Neural progenitor cell (in vitro differentiated cells): Measurements from ENCODE around the gene GPR22. TPM values are rescaled to one million over a fixed set of nuclear protein-coding genes. Genes with fewer than 3 reads are reported as not detected.

Experiments used
- DNase-seq: peaks from one replicate; pipeline ENCODE4 v3.0.0-alpha.2; 2016; ENCODE audit warnings: low spot score
- H2AFZ ChIP-seq: fragments of 200-600 bp; sonication (generic); replicated peaks from 2 replicates; pipeline ENCODE4 v1.6.1; 2016; ENCODE audit warnings: antibody characterized with exemption
- H3F3A ChIP-seq: fragments of 200-600 bp; sonication (generic); 2 replicates; pipeline ENCODE4 v1.6.1; 2016; ENCODE audit warnings: antibody characterized with exemption, low read depth
- H3K27ac ChIP-seq: fragments of 200-600 bp; sonication (generic); 2 replicates; pipeline ENCODE4 v1.5.1; 2016; ENCODE audit warnings: mild to moderate bottlenecking
- H3K27me3 ChIP-seq: fragments of 200-600 bp; sonication (generic); 2 replicates; pipeline ENCODE4 v1.6.1; 2016; ENCODE audit warnings: mild to moderate bottlenecking, moderate library complexity
- H3K36me3 ChIP-seq: fragments of 200-600 bp; sonication (generic); 2 replicates; pipeline ENCODE4 v1.5.1; 2016
- H3K4me1 ChIP-seq: fragments of 200-600 bp; sonication (generic); 2 replicates; pipeline ENCODE4 v1.6.1; 2016; ENCODE audit warnings: mixed run types
- H3K4me2 ChIP-seq: fragments of 200-600 bp; sonication (generic); 2 replicates; pipeline ENCODE4 v1.6.1; 2016
- H3K4me3 ChIP-seq: fragments of 200-600 bp; sonication (generic); 2 replicates; pipeline ENCODE4 v1.5.1; 2016
- H3K79me2 ChIP-seq: fragments of 200-600 bp; sonication (generic); 2 replicates; pipeline ENCODE4 v1.6.1; 2016; ENCODE audit warnings: low read depth
- H3K9ac ChIP-seq: fragments of 200-600 bp; sonication (generic); 2 replicates; pipeline ENCODE4 v1.6.1; 2016
- H3K9me3 ChIP-seq: fragments of 200-600 bp; sonication (generic); 2 replicates; pipeline ENCODE4 v1.5.1; 2016; ENCODE audit warnings: low read depth
- H4K20me1 ChIP-seq: fragments of 200-600 bp; sonication (generic); 2 replicates; pipeline ENCODE4 v1.6.1; 2016; ENCODE audit warnings: low read depth
- H3K27ac Mint-ChIP-seq: 3 replicates; pipeline ENCODE4 v1.8.0; 2021; ENCODE audit warnings: mixed read lengths
- H3K27me3 Mint-ChIP-seq: 2 replicates; pipeline ENCODE4 v1.8.0; 2022; ENCODE audit warnings: low read depth, mild to moderate bottlenecking, inconsistent platforms, moderate library complexity, mixed read lengths; ENCODE audit not compliant: insufficient read depth
- H3K36me3 Mint-ChIP-seq: 3 replicates; pipeline ENCODE4 v1.8.0; 2021; ENCODE audit warnings: mixed read lengths
- H3K4me1 Mint-ChIP-seq: 3 replicates; pipeline ENCODE4 v1.8.0; 2021; ENCODE audit warnings: mixed read lengths
- H3K4me3 Mint-ChIP-seq: 3 replicates; pipeline ENCODE4 v1.8.0; 2021; ENCODE audit warnings: mild to moderate bottlenecking, moderate library complexity, mixed read lengths
- H3K9me3 Mint-ChIP-seq: 3 replicates; pipeline ENCODE4 v1.8.0; 2020; ENCODE audit warnings: mixed read lengths
- EZH2 ChIP-seq: fragments of 200-600 bp; sonication (generic); IDR thresholded peaks from 2 replicates; pipeline ENCODE4 v1.6.1; 2017; ENCODE audit warnings: antibody characterized with exemption, mild to moderate bottlenecking, moderate library complexity
- EZH2phosphoT487 ChIP-seq: fragments of 200-600 bp; sonication (generic); IDR thresholded peaks from 2 replicates; pipeline ENCODE4 v1.6.1; 2017; ENCODE audit warnings: antibody characterized with exemption
- total RNA-seq: library from RNA; depleted of rRNA; stranded (reverse); fragments of >200 nt; gene quantifications from 2 replicates; pipeline ENCODE4 v1.2.3, GENCODE V29; 2015; ENCODE audit warnings: low replicate concordance
- TF ChIP-seq, protein P1 (sequence below): fragments of 200-600 bp; sonication (generic); IDR thresholded peaks from 2 replicates; pipeline ENCODE4 v1.5.1; 2017; ENCODE audit warnings: antibody characterized with exemption, mild to moderate bottlenecking

Gene GPR22
- total RNA-seq, 1 donor from 2014 or later = not detected

DNA sequence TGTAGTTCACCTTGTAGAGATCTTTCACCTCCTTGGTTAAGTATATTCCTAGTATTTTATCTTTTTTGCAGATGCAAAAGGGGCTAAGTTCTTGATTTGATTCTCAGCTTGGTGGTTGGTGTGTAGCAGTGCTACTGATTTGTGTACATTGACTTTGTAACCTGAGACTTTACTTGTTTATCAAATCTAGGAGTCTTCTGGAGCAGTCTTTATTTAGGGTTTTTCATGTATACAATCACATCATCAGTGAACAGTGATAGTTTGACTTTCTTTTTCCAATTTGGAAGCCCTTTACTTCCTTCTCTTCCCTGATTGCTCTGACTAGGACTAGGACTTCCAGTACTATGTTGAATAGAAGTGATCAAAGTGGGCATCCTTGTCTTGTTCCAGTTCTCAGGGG, 33.8 kb downstream of the GPR22 start:
- no peak overlapping the region for H2AFZ ChIP-seq
- H3K4me3 ChIP-seq = no peak overlapping the region
- no peaks in the 10 kb centered on the region for H3K36me3 ChIP-seq
- no peaks in the 10 kb centered on the region for H3K4me1 ChIP-seq
- no peaks in the 10 kb centered on the region for H4K20me1 ChIP-seq
- H3K27me3 ChIP-seq = no peaks in the 10 kb centered on the region
- no peaks in the 10 kb centered on the region for H3K79me2 ChIP-seq
- no peak overlapping the region for H3K27ac ChIP-seq
- no peak overlapping the region for H3K27ac Mint-ChIP-seq
- no peak for DNase-seq
- no peak overlapping the region for H3K4me3 Mint-ChIP-seq
- H3K9me3 Mint-ChIP-seq = peaks cover 9% of the 10 kb centered on the region
- no peak overlapping the region for H3K4me2 ChIP-seq
- no peaks in the 10 kb centered on the region for H3K27me3 Mint-ChIP-seq
- H3K9me3 ChIP-seq = no peaks in the 10 kb centered on the region
- H3F3A ChIP-seq = no peaks in the 10 kb centered on the region
- TF ChIP-seq EZH2 (no peak), EZH2phosphoT487 (no peak)
- TF ChIP-seq, protein P1, sequence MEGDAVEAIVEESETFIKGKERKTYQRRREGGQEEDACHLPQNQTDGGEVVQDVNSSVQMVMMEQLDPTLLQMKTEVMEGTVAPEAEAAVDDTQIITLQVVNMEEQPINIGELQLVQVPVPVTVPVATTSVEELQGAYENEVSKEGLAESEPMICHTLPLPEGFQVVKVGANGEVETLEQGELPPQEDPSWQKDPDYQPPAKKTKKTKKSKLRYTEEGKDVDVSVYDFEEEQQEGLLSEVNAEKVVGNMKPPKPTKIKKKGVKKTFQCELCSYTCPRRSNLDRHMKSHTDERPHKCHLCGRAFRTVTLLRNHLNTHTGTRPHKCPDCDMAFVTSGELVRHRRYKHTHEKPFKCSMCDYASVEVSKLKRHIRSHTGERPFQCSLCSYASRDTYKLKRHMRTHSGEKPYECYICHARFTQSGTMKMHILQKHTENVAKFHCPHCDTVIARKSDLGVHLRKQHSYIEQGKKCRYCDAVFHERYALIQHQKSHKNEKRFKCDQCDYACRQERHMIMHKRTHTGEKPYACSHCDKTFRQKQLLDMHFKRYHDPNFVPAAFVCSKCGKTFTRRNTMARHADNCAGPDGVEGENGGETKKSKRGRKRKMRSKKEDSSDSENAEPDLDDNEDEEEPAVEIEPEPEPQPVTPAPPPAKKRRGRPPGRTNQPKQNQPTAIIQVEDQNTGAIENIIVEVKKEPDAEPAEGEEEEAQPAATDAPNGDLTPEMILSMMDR = no peak
- H3K9ac ChIP-seq = no peak overlapping the region
- H3K36me3 Mint-ChIP-seq = peaks cover 13% of the 10 kb centered on the region
- H3K4me1 Mint-ChIP-seq = peaks cover 2% of the 10 kb centered on the region

DNA sequence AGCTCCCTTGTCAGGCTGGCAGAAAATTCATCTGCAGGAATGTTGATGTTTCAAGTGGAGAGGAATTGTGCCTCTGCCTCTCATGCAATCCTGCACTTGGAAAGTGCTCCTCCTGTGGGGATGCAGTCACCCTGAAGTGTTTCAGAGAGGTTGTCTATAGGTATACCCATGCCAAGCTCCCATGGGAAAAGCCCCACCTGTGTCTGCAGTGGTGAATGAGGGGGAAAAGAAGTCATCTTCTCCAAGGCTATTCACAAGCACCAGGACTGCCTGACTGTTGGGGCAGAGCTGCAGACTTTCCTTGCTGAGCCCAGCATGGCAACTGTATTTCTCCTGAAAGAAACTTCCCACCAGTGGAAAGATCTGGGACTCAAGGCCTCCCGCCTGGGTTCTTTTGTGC, 35.5 kb downstream of the GPR22 start:
- H3K79me2 ChIP-seq = no peaks in the 10 kb centered on the region
- H3F3A ChIP-seq = no peaks in the 10 kb centered on the region
- no peaks in the 10 kb centered on the region for H3K27me3 Mint-ChIP-seq
- H2AFZ ChIP-seq = no peak overlapping the region
- no peaks in the 10 kb centered on the region for H3K27me3 ChIP-seq
- H3K27ac Mint-ChIP-seq = no peak overlapping the region
- H3K36me3 ChIP-seq = no peaks in the 10 kb centered on the region
- no peak overlapping the region for H3K4me3 Mint-ChIP-seq
- no peaks in the 10 kb centered on the region for H3K9me3 ChIP-seq
- no peak overlapping the region for H3K27ac ChIP-seq
- H3K36me3 Mint-ChIP-seq = peaks cover 12% of the 10 kb centered on the region
- H3K4me3 ChIP-seq = no peak overlapping the region
- no peak overlapping the region for H3K9ac ChIP-seq
- H3K4me2 ChIP-seq = no peak overlapping the region
- TF ChIP-seq EZH2 (no peak), EZH2phosphoT487 (no peak)
- TF ChIP-seq, protein P1 = no peak
- no peaks in the 10 kb centered on the region for H3K4me1 Mint-ChIP-seq
- H3K9me3 Mint-ChIP-seq = peaks cover 16% of the 10 kb centered on the region
- H3K4me1 ChIP-seq = no peaks in the 10 kb centered on the region
- DNase-seq = no peak
- no peaks in the 10 kb centered on the region for H4K20me1 ChIP-seq

DNA sequence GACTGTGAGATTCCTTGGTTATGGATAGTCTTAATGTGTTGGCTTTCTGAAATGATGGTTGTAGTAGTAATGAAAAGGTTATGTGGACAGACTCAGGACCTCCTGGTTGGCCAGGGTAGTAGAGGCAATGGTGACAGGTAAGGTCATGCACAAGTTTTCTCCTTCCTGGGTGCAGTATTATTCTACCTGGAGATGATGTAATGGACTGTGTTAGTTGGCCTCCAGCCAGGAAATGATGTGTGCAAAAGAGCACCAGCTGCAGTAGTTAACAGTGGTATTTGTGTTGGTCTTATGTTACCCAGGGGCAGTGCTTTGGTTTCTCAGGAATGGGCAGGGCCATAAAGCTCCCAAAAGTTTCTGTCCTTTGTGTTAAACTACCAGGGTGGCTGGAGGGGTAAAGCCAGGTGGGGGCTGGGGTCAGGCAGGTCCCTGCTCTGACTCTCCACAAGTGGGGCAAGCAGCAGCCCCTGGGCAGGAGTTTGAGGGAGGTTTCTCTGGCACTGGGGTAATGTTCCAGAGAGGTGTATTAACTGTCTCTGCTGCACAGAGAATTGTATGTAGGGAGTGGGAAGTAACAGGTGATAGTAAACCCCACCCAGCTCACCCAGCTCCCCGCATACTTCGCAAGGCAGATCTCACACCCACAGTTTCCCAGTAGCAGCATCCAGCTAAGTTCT, 36.3 kb downstream of the GPR22 start:
- no peaks in the 10 kb centered on the region for H4K20me1 ChIP-seq
- no peak for DNase-seq
- Mint-ChIP-seq H3K36me3 (peaks cover 16% of the 10 kb centered on the region), H3K27me3 (no peaks in the 10 kb centered on the region), H3K4me1 (no peaks in the 10 kb centered on the region), H3K4me3 (no peak overlapping the region), H3K27ac (no peak overlapping the region), H3K9me3 (peaks cover 23% of the 10 kb centered on the region)
- H3K36me3 ChIP-seq = no peaks in the 10 kb centered on the region
- no peak overlapping the region for H3K9ac ChIP-seq
- H3K4me2 ChIP-seq = no peak overlapping the region
- H2AFZ ChIP-seq = no peak overlapping the region
- H3K27me3 ChIP-seq = no peaks in the 10 kb centered on the region
- H3K9me3 ChIP-seq = no peaks in the 10 kb centered on the region
- TF ChIP-seq, protein P1 = no peak
- no peaks in the 10 kb centered on the region for H3K4me1 ChIP-seq
- no peak overlapping the region for H3K4me3 ChIP-seq
- no peaks in the 10 kb centered on the region for H3F3A ChIP-seq
- H3K79me2 ChIP-seq = no peaks in the 10 kb centered on the region
- no peak overlapping the region for H3K27ac ChIP-seq
